Frontal cortex (tissue), 4 donors: Measurements from ENCODE around the gene TMEM187. TPM values are rescaled to one million over a fixed set of nuclear protein-coding genes. Genes with fewer than 3 reads are reported as not detected.

Experiments
- DNase-seq, 2 donors: peaks; one replicate each; pipeline ENCODE4 v3.0.0; 2012; ENCODE audit warnings: low spot score in 2 of 2
- FAIRE-seq: peaks from 2 replicates; lab custom pipeline; 2012; peaks lifted over from hg19 to GRCh38; lab: Jason Lieb, UNC
- total RNA-seq: library from RNA; depleted of rRNA; stranded (reverse); fragments of >200 nt; gene quantifications from one replicate; pipeline ENCODE4 v1.2.3, GENCODE V29; 2014
- donor health status: control.
- donor health status: control.
- donor health status: control.

TMEM187 gene
- total RNA-seq, 1 donor from 2014 or later, result 1.6 TPM

- FAIRE-seq, result no peak
These were observed 38.3 kb upstream of the TMEM187 start for GRCh38 chrX:153934148-153934761.

DNA sequence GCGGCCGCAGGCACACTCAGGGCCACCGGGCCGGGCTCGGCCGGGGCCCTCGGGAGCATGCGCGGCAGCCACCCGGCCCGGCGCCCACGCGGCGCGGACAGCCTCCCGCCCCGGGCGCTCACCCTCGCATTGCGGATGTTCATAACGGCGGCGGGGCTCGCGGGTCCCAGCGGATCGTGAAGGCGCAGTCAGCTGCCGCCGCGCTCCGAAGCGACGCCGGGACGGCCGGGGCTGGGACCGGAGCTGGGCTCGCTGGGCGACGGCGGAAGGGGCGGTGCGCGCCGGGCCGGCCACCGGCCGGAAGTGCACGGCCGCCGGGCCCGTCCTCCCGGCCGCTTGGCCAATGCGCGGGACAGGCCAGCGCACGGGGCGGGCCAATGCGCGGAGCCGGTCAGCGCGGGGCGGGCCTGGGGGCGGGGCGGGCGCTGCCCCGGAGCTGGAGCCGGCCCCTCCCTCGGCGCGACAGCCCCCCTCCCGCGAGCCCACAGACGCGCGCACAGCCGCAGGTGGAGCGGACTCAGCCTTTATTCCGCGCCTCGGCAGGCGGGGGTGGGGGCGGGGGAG, 37.7 kb upstream of the TMEM187 start, which contains the start of gene NAA10:
Gene NAA10 (minus strand): TSS at position 276 of the 564 bp plus-strand sequence. CDS start 133 bp downstream, at position 143.
- DNase-seq, result peak; percentile 91 to 93
- FAIRE-seq, result no peak

More at GRCh38 chrX:153934148-153934761, 38.3 kb upstream of the TMEM187 start:
- DNase-seq, result no peak

DNA sequence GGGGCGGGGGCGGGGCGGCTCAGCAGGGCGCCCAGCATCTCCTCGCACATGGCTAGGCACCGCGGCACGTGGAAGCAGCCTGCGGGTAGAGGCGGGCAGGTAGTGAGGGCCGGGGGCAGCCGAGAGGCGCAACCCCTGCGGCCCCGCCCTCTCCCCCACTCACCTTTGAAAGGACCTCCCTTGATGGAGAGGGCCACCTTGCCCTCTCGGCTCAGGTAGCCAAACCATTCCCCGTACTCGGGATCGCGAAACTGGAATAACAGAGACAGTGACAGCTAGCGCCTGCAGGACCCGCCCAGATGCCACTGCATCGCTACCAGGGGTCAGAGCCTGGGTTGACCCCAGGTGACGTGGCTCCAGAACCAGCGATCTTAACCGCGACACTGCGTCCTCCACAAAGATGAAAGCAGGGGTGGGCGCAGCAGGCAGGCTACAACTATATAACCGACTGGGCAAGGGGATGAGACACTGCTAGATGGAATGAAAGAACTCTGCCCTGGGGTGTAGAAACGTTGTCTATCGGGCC, 37.2 kb upstream of the TMEM187 start:
- FAIRE-seq (no peak), DNase-seq (no peak)

DNA sequence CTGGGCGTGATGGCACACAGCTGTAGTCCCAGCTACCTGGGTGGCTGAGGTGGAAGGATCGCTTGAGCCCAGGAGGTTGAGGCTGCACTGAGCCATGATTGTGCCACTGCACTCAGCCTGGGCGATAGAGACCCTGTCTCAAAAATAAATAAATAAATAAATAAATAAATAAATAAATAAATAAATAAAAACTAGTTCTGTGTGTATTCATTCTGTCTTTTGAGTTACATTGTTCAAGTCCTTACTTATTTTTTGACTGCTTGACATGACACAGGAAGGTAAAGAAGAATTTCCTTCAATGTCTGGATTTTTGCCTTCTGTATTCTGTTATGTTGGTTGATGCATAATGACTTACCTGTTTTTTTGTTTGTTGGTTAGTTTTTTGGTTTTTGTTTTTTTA, 35.5 kb upstream of the TMEM187 start:
- FAIRE-seq (no peak), DNase-seq (no peak)

GRCh38 chrX:153938226-153938786, 34.2 kb upstream of the TMEM187 start:
- FAIRE-seq (no peak), DNase-seq (no peak)

DNA sequence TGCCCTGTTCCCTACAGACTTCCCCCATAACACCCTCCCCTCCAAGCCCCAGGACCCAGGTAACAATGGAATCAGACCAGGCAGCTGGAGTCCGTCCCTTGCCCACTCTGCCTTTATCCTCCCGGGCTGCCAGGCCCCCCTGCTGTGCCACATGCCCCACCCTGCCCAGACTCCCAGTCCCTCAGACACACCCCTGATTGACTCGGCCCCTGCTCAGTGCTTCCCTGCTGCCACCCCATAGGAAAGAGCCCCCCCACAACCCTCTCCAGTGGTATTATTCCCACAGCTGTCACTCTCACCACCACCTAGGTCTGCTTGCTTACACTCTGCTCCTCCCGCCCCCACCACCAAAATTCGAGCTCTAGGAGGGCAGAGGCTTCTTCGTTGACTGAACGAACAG, 33.0 kb upstream of the TMEM187 start:
- FAIRE-seq, result no peak

DNA sequence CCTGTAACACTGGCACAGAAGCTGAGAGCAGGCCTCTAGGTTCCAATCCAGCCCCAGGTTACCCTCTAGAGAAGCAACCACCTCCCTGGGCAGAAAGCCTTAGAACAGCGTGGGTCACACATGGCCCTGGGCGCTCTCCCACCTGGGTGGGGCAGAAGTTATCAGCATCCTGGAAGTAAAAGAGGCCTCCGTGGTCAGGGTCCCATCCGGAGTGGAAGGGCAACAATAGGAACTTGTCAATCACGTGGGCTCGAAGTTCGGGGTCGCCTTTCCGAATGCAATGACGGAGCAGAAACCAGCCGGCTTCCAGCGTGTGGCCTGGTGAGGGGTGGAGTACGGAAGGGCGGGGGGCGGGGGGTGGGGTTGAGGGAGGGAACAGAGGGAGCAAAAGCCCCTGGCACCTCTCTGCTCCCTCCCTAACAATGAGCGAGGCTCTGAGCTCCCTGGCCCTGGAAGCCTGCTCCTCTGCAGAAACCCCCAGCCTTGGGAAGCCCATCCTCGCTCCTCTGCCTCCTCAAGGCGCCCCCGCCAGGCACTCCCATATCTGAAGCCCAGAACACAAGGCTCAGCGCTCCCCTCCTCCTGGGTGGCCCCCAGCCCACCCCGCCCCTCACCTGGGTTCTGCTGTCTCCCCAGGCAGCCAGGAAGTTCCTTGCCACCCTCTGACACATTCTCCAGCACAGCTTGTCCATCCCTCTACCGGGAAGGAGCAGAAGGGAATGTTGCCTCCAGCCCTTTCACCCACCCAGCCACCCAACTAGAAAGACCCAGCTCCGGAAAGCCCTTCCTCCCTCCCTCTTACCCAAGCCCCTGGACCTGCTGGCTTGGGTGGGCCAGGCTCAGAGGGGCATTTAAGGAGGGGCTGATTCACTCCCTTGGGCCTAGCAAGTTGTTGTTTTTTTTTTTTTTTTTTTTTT, 31.0 kb upstream of the TMEM187 start:
- FAIRE-seq (no peak), DNase-seq (no peak)

More for the DNA sequence above, 33.0 kb upstream of the TMEM187 start:
- no peak for DNase-seq

DNA sequence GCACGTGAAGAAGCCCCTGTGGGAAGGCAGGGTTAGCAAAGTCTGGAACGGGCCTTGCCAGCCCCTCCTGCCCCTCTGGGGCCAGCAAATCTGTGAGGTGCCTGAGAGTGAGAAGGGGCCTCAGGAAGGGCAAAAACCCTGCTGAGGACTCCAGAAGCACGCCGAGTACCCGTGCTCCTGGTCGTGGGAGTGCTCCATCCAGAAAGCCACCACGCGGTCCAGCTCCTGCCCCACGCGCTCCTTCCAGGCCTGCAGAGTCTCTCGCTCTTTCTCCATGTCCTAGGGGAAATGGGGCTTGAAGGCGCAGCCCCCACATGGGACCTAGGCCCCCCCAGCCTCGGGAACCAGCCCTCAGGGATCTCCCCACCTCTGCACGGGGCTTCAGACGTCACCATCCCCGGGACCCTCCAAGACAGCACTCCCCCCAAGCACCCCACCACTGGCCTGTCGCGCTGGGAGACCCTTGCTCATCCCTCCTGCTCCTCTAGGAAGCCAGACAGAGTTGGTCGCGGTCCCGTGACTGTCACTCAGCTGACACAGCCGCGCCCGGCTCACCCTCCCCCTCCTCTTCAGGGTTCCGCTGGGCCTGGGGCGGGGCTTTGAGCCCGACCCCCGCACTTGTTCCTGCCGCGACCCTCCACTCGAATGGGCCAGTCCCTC, 28.3 kb upstream of the TMEM187 start, which contains the start of gene RENBP:
Gene RENBP (minus strand): TSS at position 504 of the 660 bp plus-strand sequence. CDS start 33 bp downstream, at position 471.
- DNase-seq, result peak in 1 of 2 donors; percentile 55

DNA sequence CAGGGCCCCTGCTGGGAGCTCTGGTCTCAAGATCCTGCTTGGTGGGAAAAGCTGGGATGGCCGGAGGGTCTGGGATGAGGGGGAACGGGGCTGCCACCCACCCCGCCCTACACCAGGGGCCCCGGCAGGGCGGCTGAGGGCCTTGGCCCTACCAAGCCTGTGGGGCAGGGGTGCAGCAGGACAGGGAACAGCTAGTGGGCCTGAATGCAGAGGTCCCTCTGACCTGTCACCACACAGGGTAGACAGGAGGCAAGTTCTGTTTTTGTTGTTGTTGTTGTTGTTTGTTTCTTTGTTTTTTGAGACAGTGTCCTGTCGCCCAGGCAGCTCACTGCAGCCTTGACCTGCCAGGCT, 27.8 kb upstream of the TMEM187 start:
- DNase-seq (no peak), FAIRE-seq (no peak)

More for the DNA sequence above, 28.3 kb upstream of the TMEM187 start, which contains the start of gene RENBP:
- FAIRE-seq, result no peak

- FAIRE-seq (no peak), DNase-seq (no peak)
These were observed 26.3 kb upstream of the TMEM187 start for GRCh38 chrX:153945956-153946943.

- no peak for FAIRE-seq
- DNase-seq, result peak; percentile 67 to 70
These were observed 25.4 kb upstream of the TMEM187 start for GRCh38 chrX:153947009-153947769.

- DNase-seq, result no peak
- no peak for FAIRE-seq
These were observed 24.5 kb upstream of the TMEM187 start for GRCh38 chrX:153948002-153948466.

- DNase-seq (no peak), FAIRE-seq (no peak)
These were observed 23.4 kb upstream of the TMEM187 start for GRCh38 chrX:153948847-153949805.

DNA sequence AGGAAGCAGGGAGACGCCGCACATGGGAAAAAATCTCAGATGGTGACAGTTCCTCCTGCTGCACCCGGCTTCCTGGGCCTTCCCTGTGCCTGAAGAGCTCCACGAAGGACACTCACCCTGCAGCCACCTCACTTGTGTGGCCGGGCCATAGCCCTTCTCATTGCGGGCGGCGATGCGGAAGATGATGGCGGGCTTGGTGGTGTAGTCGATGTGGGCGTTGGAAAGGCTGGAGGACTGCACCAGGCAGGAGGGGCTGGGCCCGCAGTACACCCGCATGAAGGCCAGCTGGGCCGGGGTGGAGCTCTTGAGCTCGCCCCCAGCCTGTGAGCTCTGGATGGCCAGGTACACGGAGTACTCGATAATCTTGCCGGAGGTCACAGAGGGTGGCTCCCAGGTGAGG, 22.4 kb upstream of the TMEM187 start:
- DNase-seq (no peak), FAIRE-seq (no peak)

- FAIRE-seq (no peak), DNase-seq (no peak)
These were observed 20.7 kb upstream of the TMEM187 start for GRCh38 chrX:153951683-153952372.
